ENCODE results near the gene PPFIA1.

DNA sequence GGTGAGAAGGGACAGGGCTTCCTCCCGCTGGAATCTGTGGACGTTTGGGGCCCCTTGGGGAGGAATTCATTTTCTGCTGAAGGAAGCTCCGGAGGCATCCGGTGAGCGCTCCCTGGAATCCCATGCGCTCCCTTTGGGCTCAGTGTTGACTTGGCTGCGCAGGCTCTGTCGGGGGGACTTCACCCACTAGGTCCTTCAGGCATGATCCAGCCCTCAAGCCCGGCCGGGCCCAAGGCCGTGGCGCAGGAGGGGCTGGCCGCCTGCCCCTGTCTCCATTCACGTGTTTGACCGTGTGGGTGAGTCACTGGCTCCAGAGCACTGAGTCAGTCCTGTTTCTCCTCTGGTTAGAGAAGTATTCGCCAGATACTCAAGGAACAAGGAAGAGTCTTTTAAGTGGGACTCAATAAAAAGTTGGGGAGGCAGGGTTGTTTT is 129.2 kb downstream of the PPFIA1 start:
- TF ChIP-seq EZH2 (IDR thresholded peaks at IDR 0.05) = no peak
- TF ChIP-seq POLR2AphosphoS5 (IDR thresholded peaks at IDR 0.05; ENCODE audit: borderline replicate concordance, low read depth, low read length) = no peak

Data from SK-N-MC (cell line).